ENCODE measurements around the gene TBRG4. TPM values are rescaled to one million over a fixed set of nuclear protein-coding genes. Genes with fewer than 3 reads are reported as not detected.

The TBRG4 gene
- polyA plus RNA-seq, 1 donor from 2014 or later = 52.8 TPM

- Histone ChIP-seq H3K36me3 (ENCODE audit: insufficient read depth, low read length) (no peaks in the 10 kb centered on the region), H3F3A (ENCODE audit: insufficient read depth, low read length, poor library complexity, severe bottlenecking) (no peaks in the 10 kb centered on the region), H3K4me2 (ENCODE audit: low read length) (no peak overlapping the region), H3K9me3 (ENCODE audit: low read length) (no peaks in the 10 kb centered on the region), H3K27ac (ENCODE audit: low read length) (no peak overlapping the region), H3K9ac (ENCODE audit: low read length) (no peak overlapping the region), H3K4me3 (ENCODE audit: low read length) (no peak overlapping the region), H3K9me2 (ENCODE audit: insufficient read depth, low read length) (no peaks in the 10 kb centered on the region), H3K79me2 (replicated peaks; ENCODE audit: insufficient read depth, low read length) (no peaks in the 10 kb centered on the region), H3K27me3 (ENCODE audit: insufficient read depth, low read depth, low read length) (no peaks in the 10 kb centered on the region), H4K20me1 (ENCODE audit: insufficient read depth) (no peaks in the 10 kb centered on the region), H2AFZ (ENCODE audit: low read depth, low read length) (no peak overlapping the region)
- no peak for TF ChIP-seq CTCF (IDR thresholded peaks at IDR 0.05; ENCODE audit: poor library complexity, severe bottlenecking)
- TF ChIP-seq POLR2AphosphoS5 (IDR thresholded peaks at IDR 0.05) = no peak
- no peak for TF ChIP-seq SMC3 (conservative IDR thresholded peaks at IDR 0.05; ENCODE audit: poor library complexity)
- TF ChIP-seq EP300 (conservative IDR thresholded peaks at IDR 0.05; ENCODE audit: poor library complexity, severe bottlenecking) = no peak
- no peak for TF ChIP-seq REST (IDR thresholded peaks at IDR 0.05; ENCODE audit: borderline replicate concordance)
- TF ChIP-seq MXI1 (conservative IDR thresholded peaks at IDR 0.05; ENCODE audit: poor library complexity, severe bottlenecking) = no peak
- no peak for TF ChIP-seq EZH2 (IDR thresholded peaks at IDR 0.05; ENCODE audit: borderline replicate concordance, insufficient read depth, low read length, poor library complexity, severe bottlenecking)
- TF ChIP-seq RAD21 (conservative IDR thresholded peaks at IDR 0.05) = no peak
- no peak for TF ChIP-seq TAF1 (IDR thresholded peaks at IDR 0.05; ENCODE audit: low read depth)
Observed at GRCh38 chr7:45146531-45147379, 35.3 kb upstream of the TBRG4 start.

- Histone ChIP-seq H3K9ac (ENCODE audit: low read length) (no peak overlapping the region), H4K20me1 (ENCODE audit: insufficient read depth) (no peaks in the 10 kb centered on the region), H2AFZ (ENCODE audit: low read depth, low read length) (no peak overlapping the region), H3K4me2 (ENCODE audit: low read length) (no peak overlapping the region), H3K36me3 (ENCODE audit: insufficient read depth, low read length) (no peaks in the 10 kb centered on the region), H3F3A (ENCODE audit: insufficient read depth, low read length, poor library complexity, severe bottlenecking) (no peaks in the 10 kb centered on the region), H3K9me3 (ENCODE audit: low read length) (no peaks in the 10 kb centered on the region), H3K9me2 (ENCODE audit: insufficient read depth, low read length) (no peaks in the 10 kb centered on the region), H3K27me3 (ENCODE audit: insufficient read depth, low read depth, low read length) (no peaks in the 10 kb centered on the region), H3K27ac (ENCODE audit: low read length) (no peak overlapping the region), H3K4me3 (ENCODE audit: low read length) (no peak overlapping the region), H3K79me2 (replicated peaks; ENCODE audit: insufficient read depth, low read length) (no peaks in the 10 kb centered on the region)
- TF ChIP-seq REST (IDR thresholded peaks at IDR 0.05; ENCODE audit: borderline replicate concordance) (no peak), TAF1 (IDR thresholded peaks at IDR 0.05; ENCODE audit: low read depth) (no peak), MXI1 (conservative IDR thresholded peaks at IDR 0.05; ENCODE audit: poor library complexity, severe bottlenecking) (no peak), RAD21 (conservative IDR thresholded peaks at IDR 0.05) (no peak), SMC3 (conservative IDR thresholded peaks at IDR 0.05; ENCODE audit: poor library complexity) (no peak), CTCF (IDR thresholded peaks at IDR 0.05; ENCODE audit: poor library complexity, severe bottlenecking) (no peak), EZH2 (IDR thresholded peaks at IDR 0.05; ENCODE audit: borderline replicate concordance, insufficient read depth, low read length, poor library complexity, severe bottlenecking) (no peak), POLR2AphosphoS5 (IDR thresholded peaks at IDR 0.05) (no peak), EP300 (conservative IDR thresholded peaks at IDR 0.05; ENCODE audit: poor library complexity, severe bottlenecking) (no peak)
Observed at GRCh38 chr7:45145881-45146280, 34.4 kb upstream of the TBRG4 start.
